Mesendoderm (in vitro differentiated cells): ENCODE data around the gene IER3.
A peak's percentile ranks its signal among the peaks of the same experiment; 100 is the strongest.

Source experiments
- DNase-seq: peaks from one replicate; pipeline ENCODE4 v3.0.0; 2013
- H2AK5ac ChIP-seq: 2 replicates; pipeline ENCODE4 v1.6.1; 2013; ENCODE audit warnings: low read length, inconsistent platforms
- H2BK120ac ChIP-seq: 2 replicates; pipeline ENCODE4 v1.6.1; 2013; ENCODE audit warnings: low read depth, mild to moderate bottlenecking, low read length, moderate library complexity, mixed read lengths
- H2BK15ac ChIP-seq: replicated peaks from 2 replicates; pipeline ENCODE4 v1.6.1; 2013; ENCODE audit warnings: low read depth, mild to moderate bottlenecking, moderate library complexity
- H2BK5ac ChIP-seq: 2 replicates; pipeline ENCODE4 v1.6.1; 2013; ENCODE audit warnings: low read length, inconsistent platforms
- H3K18ac ChIP-seq: 2 replicates; pipeline ENCODE4 v1.6.1; 2013; ENCODE audit warnings: mild to moderate bottlenecking, low read length, mixed read lengths
- H3K23ac ChIP-seq: one replicate; pipeline ENCODE4 v1.6.1; 2013; ENCODE audit warnings: low read length
- H3K27ac ChIP-seq: 2 replicates; pipeline ENCODE4 v1.5.1; 2013; ENCODE audit warnings: low read depth, mild to moderate bottlenecking, inconsistent platforms, low read length, moderate library complexity
- H3K27me3 ChIP-seq: 2 replicates; pipeline ENCODE4 v1.6.1; 2013; ENCODE audit warnings: low read length, control low read depth, mild to moderate bottlenecking, inconsistent platforms; ENCODE audit not compliant: insufficient read depth, poor library complexity
- H3K36me3 ChIP-seq: 2 replicates; pipeline ENCODE4 v1.6.1; 2013; ENCODE audit warnings: low read length, inconsistent platforms; ENCODE audit not compliant: control insufficient read depth, insufficient read depth
- H3K4ac ChIP-seq: one replicate; pipeline ENCODE4 v1.6.1; 2013; ENCODE audit warnings: low read depth, mild to moderate bottlenecking, low read length, moderate library complexity
- H3K4me1 ChIP-seq: 2 replicates; pipeline ENCODE4 v1.6.1; 2013; ENCODE audit warnings: low read depth, low read length, inconsistent platforms; ENCODE audit not compliant: control insufficient read depth
- H3K4me2 ChIP-seq: 2 replicates; pipeline ENCODE4 v1.6.1; 2013; ENCODE audit warnings: low read length
- H3K4me3 ChIP-seq: 2 replicates; pipeline ENCODE4 v1.5.1; 2013; ENCODE audit warnings: mild to moderate bottlenecking, low read length
- H3K56ac ChIP-seq: one replicate; pipeline ENCODE4 v1.6.1; 2013; ENCODE audit warnings: low read length
- H3K79me1 ChIP-seq: 2 replicates; pipeline ENCODE4 v1.6.1; 2013; ENCODE audit warnings: low read length, inconsistent platforms
- H3K79me2 ChIP-seq: 2 replicates; pipeline ENCODE4 v1.6.1; 2013; ENCODE audit warnings: mild to moderate bottlenecking, low read length; ENCODE audit not compliant: control insufficient read depth, insufficient read depth
- H3K9ac ChIP-seq: 2 replicates; pipeline ENCODE4 v1.6.1; 2013; ENCODE audit warnings: low read length, inconsistent platforms
- H4K5ac ChIP-seq: one replicate; pipeline ENCODE4 v1.6.1; 2013; ENCODE audit warnings: low read length
- H4K8ac ChIP-seq: one replicate; pipeline ENCODE4 v1.6.1; 2013; ENCODE audit warnings: low read depth, mild to moderate bottlenecking, control low read depth, low read length, moderate library complexity
- WGBS: extraction: QIAGEN DNeasy Blood & Tissue Kit; methylation state at CpG from one replicate; pipeline ENCODE4 v1.1.7; 2013; ENCODE audit warnings: low lambda C conversion rate, missing lambda C conversion rate; ENCODE audit not compliant: insufficient coverage; ENCODE audit errors: extremely low coverage; 5-methylcytosine and 5-hydroxymethylcytosine counted together

The IER3 gene

GRCh38 chr6:30763618-30764489 is 19.5 kb upstream of the IER3 start:
- Histone ChIP-seq H3K27me3 (no peaks in the 10 kb centered on the region), H3K9ac (peak overlapping the region; percentile 68), H3K27ac (peak overlapping the region; percentile 86), H2BK120ac (peak overlapping the region; percentile 74), H3K4me2 (peak overlapping the region; percentile 5), H3K4ac (peak overlapping the region; percentile 100), H4K8ac (peak overlapping the region; percentile 97), H2BK5ac (peak overlapping the region; percentile 94), H3K4me3 (no peak overlapping the region), H3K18ac (peak overlapping the region; percentile 72), H3K79me1 (no peaks in the 10 kb centered on the region), H3K79me2 (no peaks in the 10 kb centered on the region), H3K23ac (peak overlapping the region; percentile 34), H2BK15ac (peak overlapping the region; percentile 14), H3K4me1 (peaks cover 19% of the 10 kb centered on the region), H4K5ac (peak overlapping the region; percentile 89), H3K36me3 (no peaks in the 10 kb centered on the region), H2AK5ac (peak overlapping the region; percentile 68), H3K56ac (peak overlapping the region; percentile 89)
- no CpG with 5 or more reads among the region's 8 CpGs for WGBS
- peak; percentile 97 for DNase-seq

- peak overlapping the region; percentile 5 for H3K4me2 ChIP-seq
- no peaks in the 10 kb centered on the region for H3K79me2 ChIP-seq
- peak overlapping the region; percentile 100 for H3K4ac ChIP-seq
- H3K56ac ChIP-seq, result peak overlapping the region; percentile 89
- peak overlapping the region; percentile 86 for H3K27ac ChIP-seq
- DNase-seq, result no peak
- H3K4me3 ChIP-seq, result no peak overlapping the region
- peak overlapping the region; percentile 68 for H3K9ac ChIP-seq
- WGBS, result no CpG with 5 or more reads among the region's 1 CpG
- peak overlapping the region; percentile 14 for H2BK15ac ChIP-seq
- H3K18ac ChIP-seq, result peak overlapping the region; percentile 72
- peak overlapping the region; percentile 74 for H2BK120ac ChIP-seq
- peaks cover 16% of the 10 kb centered on the region for H3K4me1 ChIP-seq
- H2AK5ac ChIP-seq, result peak overlapping the region; percentile 68
- no peaks in the 10 kb centered on the region for H3K79me1 ChIP-seq
- peak overlapping the region; percentile 97 for H4K8ac ChIP-seq
- peak overlapping the region; percentile 89 for H4K5ac ChIP-seq
- no peak overlapping the region for H3K23ac ChIP-seq
- H3K27me3 ChIP-seq, result no peaks in the 10 kb centered on the region
- no peaks in the 10 kb centered on the region for H3K36me3 ChIP-seq
- H2BK5ac ChIP-seq, result peak overlapping the region; percentile 94
Observed at GRCh38 chr6:30763155-30763617, 18.8 kb upstream of the IER3 start.

DNA sequence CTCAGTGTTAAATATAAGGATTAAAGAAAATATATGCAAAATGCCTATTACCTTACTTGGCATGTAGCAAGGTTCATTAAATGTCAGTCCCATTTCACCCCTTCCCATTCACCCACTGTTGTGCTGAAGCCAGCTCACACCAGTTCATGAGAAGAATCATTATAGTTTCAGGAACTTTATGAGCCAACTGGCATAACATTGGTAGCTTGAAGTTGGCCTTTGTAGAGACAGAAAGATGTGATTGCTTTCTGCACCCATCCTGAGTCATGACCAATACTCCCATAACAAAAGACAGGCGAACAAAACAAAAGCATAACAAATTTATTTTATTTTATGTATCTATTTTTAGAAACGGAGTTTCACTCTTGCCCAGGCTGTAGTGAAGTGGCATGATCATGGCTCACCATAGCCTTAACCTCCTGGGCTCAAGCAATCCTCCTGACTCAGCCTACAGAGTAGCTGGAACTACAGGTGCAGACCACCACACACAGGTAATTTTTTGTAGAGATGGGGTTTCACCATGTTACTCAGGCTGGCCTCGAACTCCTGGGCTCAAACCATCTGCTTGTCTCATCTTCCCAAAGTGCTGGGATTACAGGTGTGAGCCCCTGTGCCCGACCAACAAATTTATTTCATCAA is 17.6 kb upstream of the IER3 start:
- Histone ChIP-seq H3K4me2 (no peak overlapping the region), H3K18ac (peak overlapping the region; percentile 52), H3K4me1 (peaks cover 16% of the 10 kb centered on the region), H3K56ac (peak overlapping the region; percentile 69), H2BK5ac (peak overlapping the region; percentile 88), H3K4me3 (no peak overlapping the region), H3K36me3 (no peaks in the 10 kb centered on the region), H3K23ac (no peak overlapping the region), H4K8ac (no peak overlapping the region), H4K5ac (peak overlapping the region; percentile 6), H3K9ac (no peak overlapping the region), H3K27ac (no peak overlapping the region), H3K79me2 (no peaks in the 10 kb centered on the region), H3K79me1 (no peaks in the 10 kb centered on the region), H2BK120ac (peak overlapping the region; percentile 95), H3K4ac (peak overlapping the region; percentile 84), H2BK15ac (no peak overlapping the region), H2AK5ac (peak overlapping the region; percentile 94), H3K27me3 (no peaks in the 10 kb centered on the region)
- no peak for DNase-seq
- no CpG with 5 or more reads among the region's 4 CpGs for WGBS

DNA sequence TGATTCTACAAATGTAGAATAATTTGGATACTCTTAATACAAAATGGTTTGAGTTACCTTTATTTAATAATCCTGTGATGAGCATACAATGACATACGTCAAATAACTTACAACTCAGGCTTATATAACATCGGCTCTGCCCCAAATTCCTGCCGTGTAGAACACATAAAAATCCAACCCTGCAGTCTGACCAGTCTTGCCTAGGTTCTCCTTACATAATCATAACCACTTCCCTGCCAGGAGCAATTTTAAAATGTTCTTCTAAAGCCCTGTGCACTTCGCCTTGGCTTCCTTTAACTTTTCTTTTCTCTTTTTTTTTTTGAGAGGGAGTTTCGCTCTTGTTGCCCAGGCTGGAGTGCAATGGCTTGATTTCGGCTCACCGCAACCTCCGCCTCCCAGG is 16.2 kb upstream of the IER3 start:
- no peak overlapping the region for H4K5ac ChIP-seq
- H3K79me2 ChIP-seq, result no peaks in the 10 kb centered on the region
- H2BK15ac ChIP-seq, result no peak overlapping the region
- H3K18ac ChIP-seq, result peak overlapping the region; percentile 96
- peak overlapping the region; percentile 37 for H3K4ac ChIP-seq
- H3K4me2 ChIP-seq, result no peak overlapping the region
- DNase-seq, result no peak
- no peak overlapping the region for H3K4me3 ChIP-seq
- no peak overlapping the region for H3K27ac ChIP-seq
- no peak overlapping the region for H3K23ac ChIP-seq
- no peaks in the 10 kb centered on the region for H3K79me1 ChIP-seq
- peak overlapping the region; percentile 86 for H2BK120ac ChIP-seq
- no peak overlapping the region for H3K9ac ChIP-seq
- H4K8ac ChIP-seq, result no peak overlapping the region
- no peak overlapping the region for H2AK5ac ChIP-seq
- peaks cover 12% of the 10 kb centered on the region for H3K4me1 ChIP-seq
- H3K27me3 ChIP-seq, result no peaks in the 10 kb centered on the region
- no peak overlapping the region for H2BK5ac ChIP-seq
- no peaks in the 10 kb centered on the region for H3K36me3 ChIP-seq
- no peak overlapping the region for H3K56ac ChIP-seq
- no CpG with 5 or more reads among the region's 8 CpGs for WGBS

- Histone ChIP-seq H3K4me2 (no peak overlapping the region), H2BK5ac (peak overlapping the region; percentile 91), H3K79me1 (no peaks in the 10 kb centered on the region), H2BK120ac (no peak overlapping the region), H3K27ac (peak overlapping the region; percentile 6), H3K18ac (peak overlapping the region; percentile 28), H3K56ac (peak overlapping the region; percentile 73), H2BK15ac (no peak overlapping the region), H4K8ac (no peak overlapping the region), H3K27me3 (no peaks in the 10 kb centered on the region), H3K9ac (no peak overlapping the region), H4K5ac (no peak overlapping the region), H2AK5ac (peak overlapping the region; percentile 96), H3K4me1 (peaks cover 12% of the 10 kb centered on the region), H3K23ac (peak overlapping the region; percentile 91), H3K79me2 (no peaks in the 10 kb centered on the region), H3K4me3 (no peak overlapping the region), H3K36me3 (no peaks in the 10 kb centered on the region), H3K4ac (no peak overlapping the region)
- WGBS, result no CpG with 5 or more reads among the region's 10 CpGs
- peak; percentile 96 for DNase-seq
Observed at GRCh38 chr6:30759575-30760239, 15.4 kb upstream of the IER3 start.
